Loucy (cell line): ENCODE data around the gene S1PR1.

Experiments
- EZH2phosphoT487 ChIP-seq: fragments of 200-600 bp; IDR thresholded peaks from 2 replicates; pipeline ENCODE4 v1.6.1; 2018; ENCODE audit warnings: antibody characterized with exemption, mild to moderate bottlenecking, moderate library complexity, borderline replicate concordance
- TF ChIP-seq, protein P1 (sequence below): fragments of 200-600 bp; sonication (generic); conservative IDR thresholded peaks from 2 replicates; pipeline ENCODE4 v1.5.1; 2014; ENCODE audit warnings: mild to moderate bottlenecking, antibody characterized with exemption, low read length

DNA sequence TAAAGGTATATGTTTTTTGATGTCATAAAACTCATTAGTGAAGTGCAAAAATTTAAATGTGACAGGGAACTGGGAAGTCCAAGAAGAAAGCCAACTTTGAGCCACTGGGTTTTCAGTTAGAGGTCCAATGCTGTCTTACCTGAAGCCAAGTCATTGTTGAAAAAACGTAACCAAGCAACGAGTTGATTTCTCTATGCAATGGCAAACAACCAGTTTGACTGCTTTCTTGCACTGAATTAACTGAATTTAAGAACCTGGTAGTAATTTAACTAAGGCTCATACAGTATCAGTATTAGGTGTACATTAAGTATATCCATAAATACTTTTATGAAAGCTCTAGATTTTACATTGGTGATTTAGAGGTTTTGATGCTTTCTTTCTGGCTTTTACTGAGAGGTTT, 20.2 kb upstream of the S1PR1 start:
- TF ChIP-seq, protein P1, sequence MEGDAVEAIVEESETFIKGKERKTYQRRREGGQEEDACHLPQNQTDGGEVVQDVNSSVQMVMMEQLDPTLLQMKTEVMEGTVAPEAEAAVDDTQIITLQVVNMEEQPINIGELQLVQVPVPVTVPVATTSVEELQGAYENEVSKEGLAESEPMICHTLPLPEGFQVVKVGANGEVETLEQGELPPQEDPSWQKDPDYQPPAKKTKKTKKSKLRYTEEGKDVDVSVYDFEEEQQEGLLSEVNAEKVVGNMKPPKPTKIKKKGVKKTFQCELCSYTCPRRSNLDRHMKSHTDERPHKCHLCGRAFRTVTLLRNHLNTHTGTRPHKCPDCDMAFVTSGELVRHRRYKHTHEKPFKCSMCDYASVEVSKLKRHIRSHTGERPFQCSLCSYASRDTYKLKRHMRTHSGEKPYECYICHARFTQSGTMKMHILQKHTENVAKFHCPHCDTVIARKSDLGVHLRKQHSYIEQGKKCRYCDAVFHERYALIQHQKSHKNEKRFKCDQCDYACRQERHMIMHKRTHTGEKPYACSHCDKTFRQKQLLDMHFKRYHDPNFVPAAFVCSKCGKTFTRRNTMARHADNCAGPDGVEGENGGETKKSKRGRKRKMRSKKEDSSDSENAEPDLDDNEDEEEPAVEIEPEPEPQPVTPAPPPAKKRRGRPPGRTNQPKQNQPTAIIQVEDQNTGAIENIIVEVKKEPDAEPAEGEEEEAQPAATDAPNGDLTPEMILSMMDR = no peak
- TF ChIP-seq EZH2phosphoT487 = no peak
